Brain microvascular endothelial cell (primary cell): ENCODE results near the gene RAD52.

Experiments used
- DNase-seq: peaks from one replicate; pipeline ENCODE4 v3.0.0-alpha.2; 2020
- H3K27ac ChIP-seq: fragments of 250-450 bp; sonication (Bioruptor Pico); 2 replicates; pipeline ENCODE4 v1.5.1; 2020; ENCODE audit warnings: mild to moderate bottlenecking, moderate library complexity
- H3K27me3 ChIP-seq: fragments of 250-450 bp; sonication (Bioruptor Pico); replicated peaks from 2 replicates; pipeline ENCODE4 v1.5.1; 2020; ENCODE audit warnings: mild to moderate bottlenecking
- H3K36me3 ChIP-seq: fragments of 250-450 bp; sonication (Bioruptor Pico); replicated peaks from 2 replicates; pipeline ENCODE4 v1.5.1; 2020; ENCODE audit warnings: mild to moderate bottlenecking
- H3K4me3 ChIP-seq: 2 replicates; pipeline ENCODE4 v1.5.1; 2011; ENCODE audit warnings: low read depth, mild to moderate bottlenecking, control low read depth, low read length, moderate library complexity
- CTCF ChIP-seq: IDR thresholded peaks from 2 replicates; pipeline ENCODE4 v1.5.1; 2011; ENCODE audit warnings: low read depth, mild to moderate bottlenecking, moderate library complexity, low read length, control low read depth, inconsistent platforms; ENCODE audit errors: missing control alignments
- in situ Hi-C: cut with HindIII; loops from 2 replicates; pipeline ENCODE4 v1.10.0; 2017; ENCODE audit warnings: low sequenced_read_pairs, low pct_ligation_motif_present

The RAD52 gene

GRCh38 chr12:955939-956338, 6.4 kb upstream of the RAD52 start:
- TF ChIP-seq CTCF = no peak
- H3K36me3 ChIP-seq = no peaks in the 10 kb centered on the region
- no peak overlapping the region for H3K27ac ChIP-seq
- no peak for DNase-seq
- no peak overlapping the region for H3K4me3 ChIP-seq
- no peaks in the 10 kb centered on the region for H3K27me3 ChIP-seq
- in situ Hi-C loops = no loop called here

DNA sequence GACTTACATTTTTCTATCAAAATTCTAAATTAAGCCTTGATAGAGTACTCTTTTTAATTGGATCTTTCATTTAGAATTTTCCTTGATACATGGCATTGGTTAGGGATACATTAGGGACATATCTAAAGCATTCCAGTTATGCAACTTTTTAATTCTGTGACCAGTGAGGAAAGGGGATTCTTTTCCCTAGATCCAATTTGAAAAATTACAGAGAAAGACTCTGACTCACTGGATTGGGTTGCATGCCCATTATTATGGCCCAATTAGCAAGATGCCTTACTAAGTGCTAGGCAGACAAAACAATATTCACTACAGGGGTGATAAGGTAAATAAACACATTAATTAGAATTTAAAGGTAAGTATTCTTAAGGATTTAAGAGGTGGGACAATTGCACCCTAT, 5.2 kb upstream of the RAD52 start:
- in situ Hi-C loops = no loop called here
- Histone ChIP-seq H3K4me3 (no peak overlapping the region), H3K36me3 (no peaks in the 10 kb centered on the region), H3K27me3 (no peaks in the 10 kb centered on the region), H3K27ac (no peak overlapping the region)
- DNase-seq = no peak
- no peak for TF ChIP-seq CTCF

DNA sequence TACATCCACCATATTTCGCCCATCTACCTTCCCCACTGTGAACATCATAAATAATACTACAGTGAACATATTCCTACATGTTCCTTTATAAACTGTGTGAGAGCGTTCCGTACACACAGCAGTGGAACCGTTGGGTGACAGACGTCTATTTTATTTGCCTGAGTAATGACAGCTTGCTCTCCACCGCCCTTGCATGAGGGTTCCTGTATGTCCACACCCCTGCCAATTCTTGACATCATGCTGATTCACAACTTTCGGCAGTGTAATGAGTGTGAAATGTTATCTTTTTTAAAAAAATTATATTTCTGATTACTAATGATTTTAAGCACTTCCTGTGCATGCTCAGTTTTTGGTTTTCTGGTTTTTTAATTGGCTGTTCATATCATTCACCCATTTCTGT, 4.3 kb upstream of the RAD52 start:
- Histone ChIP-seq H3K27me3 (no peaks in the 10 kb centered on the region), H3K4me3 (no peak overlapping the region), H3K36me3 (no peaks in the 10 kb centered on the region), H3K27ac (peak overlapping the region; percentile 30)
- TF ChIP-seq CTCF = no peak
- in situ Hi-C loops = no loop called here
- peak; percentile 45 for DNase-seq

DNA sequence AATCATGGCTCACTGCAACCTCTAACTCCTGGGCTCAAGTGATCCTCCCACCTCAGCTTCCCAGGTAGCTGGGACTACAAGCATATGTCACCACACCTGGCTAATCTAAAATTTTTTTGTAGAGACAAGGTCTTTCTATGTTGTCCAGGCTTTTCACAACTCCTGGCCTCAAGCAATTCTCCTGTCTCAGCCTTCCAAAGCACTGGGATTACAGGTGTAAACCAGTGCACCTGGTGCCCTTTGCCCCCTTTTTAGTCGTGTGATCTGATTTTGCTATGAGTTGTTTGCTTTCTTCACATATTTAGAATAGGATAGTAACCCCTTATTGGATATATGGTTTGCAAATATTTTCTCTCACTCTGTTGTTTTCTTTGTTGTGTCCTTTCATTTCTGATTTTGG, 1.7 kb upstream of the RAD52 start:
- H3K27ac ChIP-seq = no peak overlapping the region
- in situ Hi-C loops = no loop called here
- no peaks in the 10 kb centered on the region for H3K36me3 ChIP-seq
- no peak overlapping the region for H3K4me3 ChIP-seq
- H3K27me3 ChIP-seq = no peaks in the 10 kb centered on the region
- no peak for TF ChIP-seq CTCF
- no peak for DNase-seq

- Histone ChIP-seq H3K27ac (no peak overlapping the region), H3K36me3 (no peaks in the 10 kb centered on the region), H3K27me3 (no peaks in the 10 kb centered on the region), H3K4me3 (peak overlapping the region; percentile 93)
- no peak for TF ChIP-seq CTCF
- no peak for DNase-seq
- in situ Hi-C loops = no loop called here
Measured at GRCh38 chr12:948238-948637, 1.3 kb downstream of the RAD52 start.

DNA sequence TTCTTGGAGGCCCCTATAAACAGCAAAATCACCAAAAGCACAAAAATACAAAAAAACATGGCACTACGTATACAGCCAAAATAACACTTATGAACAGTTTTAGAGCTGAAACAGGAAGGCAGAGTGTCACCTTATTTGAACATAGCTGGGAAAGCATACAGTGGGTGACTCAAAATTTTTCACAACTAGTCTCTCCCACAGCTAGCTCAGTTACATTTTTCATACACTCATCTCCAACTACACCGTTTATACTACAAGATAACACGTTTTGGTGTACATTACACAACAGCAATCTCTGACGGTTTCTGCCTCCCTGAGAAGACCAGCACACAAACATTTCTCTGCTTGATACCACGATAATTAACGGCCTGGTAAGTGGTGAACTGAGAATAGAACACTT, 2.9 kb downstream of the RAD52 start:
- in situ Hi-C loops = no loop called here
- TF ChIP-seq CTCF = no peak
- Histone ChIP-seq H3K27me3 (no peaks in the 10 kb centered on the region), H3K4me3 (no peak overlapping the region), H3K27ac (peak overlapping the region; percentile 26), H3K36me3 (no peaks in the 10 kb centered on the region)
- peak; percentile 20 for DNase-seq
